Ascending aorta (tissue), 2 donors: Measurements from ENCODE around the gene MUC6. TPM values are rescaled to one million over a fixed set of nuclear protein-coding genes. Genes with fewer than 3 reads are reported as not detected.
"Not testable (repeated sequence)": the region's sequence is repeated elsewhere in the genome, so short reads cannot be mapped to it uniquely, and the experiment has no call there.

Experiments used
- DNase-seq, 2 donors: peaks; one replicate each; pipeline ENCODE4 v3.0.0-alpha.2; 2019; ENCODE audit warnings: low spot score in 2 of 2
- H3K27ac ChIP-seq, 2 donors: fragments of 200-600 bp; sonication (generic); one replicate each; pipeline ENCODE4 v1.5.1; 2016 to 2017; ENCODE audit warnings: mild to moderate bottlenecking in 1 of 2
- H3K27me3 ChIP-seq: fragments of 200-600 bp; sonication (generic); one replicate; pipeline ENCODE4 v1.5.1; 2017
- H3K36me3 ChIP-seq, 2 donors: fragments of 200-600 bp; sonication (generic); one replicate each; pipeline ENCODE4 v1.5.1; 2016
- H3K4me1 ChIP-seq, 2 donors: fragments of 200-600 bp; sonication (generic); one replicate each; pipeline ENCODE4 v1.5.1; 2016 to 2017; ENCODE audit warnings: mild to moderate bottlenecking in 1 of 2
- H3K4me3 ChIP-seq, 2 donors: fragments of 200-600 bp; sonication (generic); one replicate each; pipeline ENCODE4 v1.5.1; 2016 to 2017; ENCODE audit warnings: mild to moderate bottlenecking in 1 of 2
- H3K9me3 ChIP-seq, 2 donors: fragments of 200-600 bp; sonication (generic); one replicate each; pipeline ENCODE4 v1.5.1; 2016
- CTCF ChIP-seq, 3 experiments: fragments of 200-600 bp in 2 of 3; fragments of 450-650 bp in 1 of 3; sonication (generic) in 2 of 3; IDR thresholded peaks; one replicate each; pipeline ENCODE4 v1.5.1; 2016 to 2019; ENCODE audit warnings: antibody characterized with exemption in 3 of 3, mild to moderate bottlenecking in 1 of 3, moderate library complexity in 1 of 3
- intact Hi-C: fragments of 100-400 bp; cut with DNase I; formaldehyde crosslinking; loops from one replicate; pipeline ENCODE4 v1.15.1; 2023
- total RNA-seq: library from RNA; depleted of rRNA; stranded (reverse); fragments of >200 nt; gene quantifications from one replicate; pipeline ENCODE4 v1.1.0, GENCODE V29; 2016

The MUC6 gene
- total RNA-seq, 1 donor from 2014 or later = not detected

DNA sequence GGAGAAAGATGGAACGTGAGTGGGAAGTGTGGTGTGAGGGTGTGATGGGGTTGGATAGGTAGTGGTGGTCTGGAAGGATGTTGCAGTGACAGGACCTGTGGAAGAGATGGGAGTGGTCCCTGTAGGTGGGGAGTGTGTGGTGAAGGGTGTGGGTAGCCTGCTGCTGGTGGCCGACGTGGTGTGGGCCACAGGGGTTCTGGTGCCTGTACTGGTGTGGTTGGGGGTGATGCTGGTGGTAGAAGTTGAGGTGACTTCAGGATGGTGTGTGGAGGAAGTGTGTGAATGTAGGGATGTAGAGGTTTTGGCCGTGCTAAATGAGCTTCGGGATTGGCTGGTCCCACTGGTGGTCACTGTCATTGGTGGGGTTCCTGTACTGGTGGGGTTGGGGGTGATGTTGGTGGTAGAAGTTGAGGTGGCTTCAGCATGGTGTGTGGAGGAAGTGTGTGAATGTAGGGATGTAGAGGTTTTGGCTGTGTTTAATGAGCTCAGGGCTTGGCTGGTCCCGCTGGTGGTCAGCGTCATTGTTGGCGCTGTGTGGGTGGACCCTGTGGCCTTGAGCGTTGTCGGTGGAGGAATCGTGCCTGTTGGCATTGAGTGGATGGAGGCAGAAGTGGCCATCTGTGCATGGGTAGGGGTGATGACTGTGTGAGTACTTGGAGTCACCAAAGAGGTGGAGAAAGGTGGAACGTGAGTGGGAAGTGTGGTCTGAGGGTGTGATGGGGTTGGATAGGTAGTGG, 19.1 kb downstream of the MUC6 start:
- intact Hi-C loops = no loop called here
- H3K4me1 ChIP-seq = no peaks in the 10 kb centered on the region
- no peak overlapping the region for H3K4me3 ChIP-seq
- H3K9me3 ChIP-seq = no peaks in the 10 kb centered on the region
- DNase-seq = no peak
- no peak overlapping the region for H3K27ac ChIP-seq
- no peak for TF ChIP-seq CTCF (IDR thresholded peaks at IDR 0.05)
- no peaks in the 10 kb centered on the region for H3K27me3 ChIP-seq
- peaks cover 8 to 11% of the 10 kb centered on the region in 2 donors for H3K36me3 ChIP-seq

GRCh38 chr11:1016610-1017126, 19.9 kb downstream of the MUC6 start:
- intact Hi-C loops, H3K4me3 ChIP-seq, H3K27me3 ChIP-seq, DNase-seq, H3K4me1 ChIP-seq, H3K9me3 ChIP-seq, H3K27ac ChIP-seq: not testable (repeated sequence)
- H3K36me3 ChIP-seq = peaks cover 16 to 18% of the 10 kb centered on the region in 2 donors

GRCh38 chr11:1015826-1016545, 20.5 kb downstream of the MUC6 start:
- Histone ChIP-seq H3K4me1 (no peaks in the 10 kb centered on the region), H3K27me3 (no peaks in the 10 kb centered on the region), H3K4me3 (no peak overlapping the region), H3K9me3 (no peaks in the 10 kb centered on the region), H3K36me3 (peaks cover 23 to 25% of the 10 kb centered on the region in 2 donors), H3K27ac (no peak overlapping the region)
- no peak for DNase-seq
- TF ChIP-seq CTCF (IDR thresholded peaks at IDR 0.05) = no peak
- intact Hi-C loops = no loop called here

- Histone ChIP-seq H3K9me3 (no peaks in the 10 kb centered on the region), H3K4me1 (no peaks in the 10 kb centered on the region), H3K27ac (no peak overlapping the region), H3K4me3 (no peak overlapping the region), H3K27me3 (no peaks in the 10 kb centered on the region), H3K36me3 (peaks cover 32 to 34% of the 10 kb centered on the region in 2 donors)
- TF ChIP-seq CTCF (IDR thresholded peaks at IDR 0.05) = no peak
- no peak for DNase-seq
- intact Hi-C loops = no loop called here
Observed at GRCh38 chr11:1015064-1015463, 21.5 kb downstream of the MUC6 start.

DNA sequence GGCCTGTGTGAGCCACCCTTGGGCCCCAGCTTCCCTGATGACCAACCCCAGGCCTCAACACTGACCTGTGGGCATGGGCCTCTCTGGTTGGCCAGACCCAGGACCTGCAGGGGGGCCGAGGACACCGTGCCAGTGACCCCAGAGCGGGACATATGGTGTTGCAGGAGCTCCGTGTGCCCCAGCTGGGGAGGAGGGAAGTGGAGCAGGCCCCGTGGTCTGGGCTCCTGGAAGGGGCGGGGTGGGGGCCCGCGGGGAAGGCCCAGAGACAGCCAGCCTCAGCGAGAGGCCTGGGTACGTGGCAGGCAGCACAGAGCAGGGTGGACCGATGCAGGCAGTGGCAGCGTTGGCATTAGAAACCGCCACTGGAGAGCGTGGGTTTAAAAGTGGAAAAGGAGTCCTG, 22.2 kb downstream of the MUC6 start:
- no peak for DNase-seq
- Histone ChIP-seq H3K4me3 (no peak overlapping the region), H3K36me3 (peaks cover 40 to 42% of the 10 kb centered on the region in 2 donors), H3K9me3 (no peaks in the 10 kb centered on the region), H3K27ac (no peak overlapping the region), H3K27me3 (no peaks in the 10 kb centered on the region), H3K4me1 (no peaks in the 10 kb centered on the region)
- no peak for TF ChIP-seq CTCF (IDR thresholded peaks at IDR 0.05)
- intact Hi-C loops = no loop called here

DNA sequence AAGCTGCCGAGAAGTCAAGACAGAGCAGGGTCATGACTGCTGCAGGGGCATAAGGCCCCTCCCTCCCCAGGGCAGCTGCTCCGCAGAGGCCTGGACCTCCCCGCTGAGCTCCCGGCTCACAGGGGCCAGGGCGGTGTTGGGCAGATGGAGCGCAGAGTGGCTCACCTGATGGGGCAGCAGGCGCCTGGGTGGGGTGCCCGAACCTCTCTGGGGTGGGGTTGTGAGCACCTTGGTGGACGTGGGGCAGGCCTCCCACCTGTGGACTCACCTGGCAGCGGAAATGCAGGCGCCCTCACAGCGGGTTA, 22.9 kb downstream of the MUC6 start:
- no peak for TF ChIP-seq CTCF (IDR thresholded peaks at IDR 0.05)
- no peaks in the 10 kb centered on the region for H3K9me3 ChIP-seq
- intact Hi-C loops = no loop called here
- no peaks in the 10 kb centered on the region for H3K27me3 ChIP-seq
- peaks cover 47 to 48% of the 10 kb centered on the region in 2 donors for H3K36me3 ChIP-seq
- no peaks in the 10 kb centered on the region for H3K4me1 ChIP-seq
- DNase-seq = no peak
- no peak overlapping the region for H3K4me3 ChIP-seq
- H3K27ac ChIP-seq = no peak overlapping the region
